Mesenchymal stem cell (in vitro differentiated cells and primary cell): ENCODE results near the gene SMURF1.

Experiments
- DNase-seq: peaks from one replicate; pipeline ENCODE4 v3.0.0-alpha.2; 2013
- H2AFZ ChIP-seq: one replicate; pipeline ENCODE4 v1.6.1; 2013; ENCODE audit warnings: low read depth, mild to moderate bottlenecking, control low read depth, inconsistent platforms, low read length, moderate library complexity
- H2AK5ac ChIP-seq: 2 replicates; pipeline ENCODE4 v1.6.1; 2013; ENCODE audit warnings: low read length, moderate library complexity, mild to moderate bottlenecking, inconsistent platforms; ENCODE audit not compliant: severe bottlenecking
- H2BK120ac ChIP-seq: one replicate; pipeline ENCODE4 v1.6.1; 2013; ENCODE audit warnings: low read depth, mild to moderate bottlenecking, inconsistent platforms, low read length, moderate library complexity
- H2BK12ac ChIP-seq, 2 experiments: one replicate each; pipeline ENCODE4 v1.6.1; 2013; ENCODE audit warnings: inconsistent platforms in 2 of 2, low read length in 2 of 2, mild to moderate bottlenecking in 2 of 2, moderate library complexity in 2 of 2, control low read depth in 1 of 2
- H2BK15ac ChIP-seq: one replicate; pipeline ENCODE4 v1.6.1; 2013; ENCODE audit warnings: mild to moderate bottlenecking, low read depth, inconsistent platforms; ENCODE audit not compliant: poor library complexity, severe bottlenecking
- H2BK5ac ChIP-seq: 2 replicates; pipeline ENCODE4 v1.6.1; 2013; ENCODE audit warnings: low read depth, mild to moderate bottlenecking, low read length, control low read depth, inconsistent platforms; ENCODE audit not compliant: poor library complexity, severe bottlenecking
- H3K14ac ChIP-seq, 2 experiments: one replicate each; pipeline ENCODE4 v1.6.1; 2013; ENCODE audit warnings: inconsistent platforms in 2 of 2, low read length in 2 of 2, control low read depth in 1 of 2, mild to moderate bottlenecking in 1 of 2, moderate library complexity in 1 of 2
- H3K18ac ChIP-seq, 2 experiments: one replicate each; pipeline ENCODE4 v1.6.1; 2013; ENCODE audit warnings: inconsistent platforms in 2 of 2, low read length in 2 of 2, control low read depth in 1 of 2, low read depth in 1 of 2, mild to moderate bottlenecking in 1 of 2
- H3K23ac ChIP-seq, 2 experiments: one replicate each; pipeline ENCODE4 v1.6.1; 2013; ENCODE audit warnings: inconsistent platforms in 2 of 2, low read length in 2 of 2, mild to moderate bottlenecking in 2 of 2, moderate library complexity in 2 of 2, control low read depth in 1 of 2
- H3K27ac ChIP-seq: 2 replicates; pipeline ENCODE4 v1.5.1; 2013; ENCODE audit warnings: mild to moderate bottlenecking, moderate library complexity, low read length, control low read depth, inconsistent platforms; ENCODE audit not compliant: poor library complexity, severe bottlenecking
- H3K27me3 ChIP-seq, 2 experiments: 2 replicates each; pipeline versions ENCODE4 v1.6.1 to v1.7.0; 2013; ENCODE audit warnings: low read length in 2 of 2, mild to moderate bottlenecking in 2 of 2, moderate library complexity in 2 of 2, control low read depth in 1 of 2, inconsistent platforms in 1 of 2; ENCODE audit not compliant: control insufficient read depth in 1 of 2, insufficient read depth in 1 of 2
- H3K36me3 ChIP-seq, 2 experiments: 2 replicates each; pipeline versions ENCODE4 v1.6.1 to v1.7.0; 2013; ENCODE audit warnings: low read length in 2 of 2, control low read depth in 1 of 2, inconsistent platforms in 1 of 2, low read depth in 1 of 2, mild to moderate bottlenecking in 1 of 2; ENCODE audit not compliant: insufficient read depth in 2 of 2, control insufficient read depth in 1 of 2
- H3K4ac ChIP-seq, 2 experiments: one replicate each; pipeline ENCODE4 v1.6.1; 2013; ENCODE audit warnings: inconsistent platforms in 2 of 2, low read length in 2 of 2, mild to moderate bottlenecking in 2 of 2, moderate library complexity in 2 of 2, control low read depth in 1 of 2, low read depth in 1 of 2
- H3K4me1 ChIP-seq: 2 replicates; pipeline ENCODE4 v1.6.1; 2013; ENCODE audit warnings: low read depth, low read length, control low read depth; ENCODE audit not compliant: control insufficient read depth, insufficient read depth
- H3K4me2 ChIP-seq: 2 replicates; pipeline ENCODE4 v1.6.1; 2013; ENCODE audit warnings: low read length, mild to moderate bottlenecking, inconsistent platforms; ENCODE audit not compliant: poor library complexity, severe bottlenecking
- H3K4me3 ChIP-seq, 2 experiments: 2 replicates each; pipeline versions ENCODE4 v1.5.1 to v1.7.0; 2013; ENCODE audit warnings: low read length in 2 of 2, mild to moderate bottlenecking in 2 of 2, control low read depth in 1 of 2, low read depth in 1 of 2; ENCODE audit not compliant: insufficient read depth in 1 of 2
- H3K79me1 ChIP-seq: replicated peaks from 2 replicates; pipeline ENCODE4 v1.6.1; 2013; ENCODE audit warnings: mild to moderate bottlenecking, control low read depth, low read length, inconsistent platforms; ENCODE audit not compliant: poor library complexity, severe bottlenecking
- H3K9ac ChIP-seq: 2 replicates; pipeline ENCODE4 v1.7.0; 2013; ENCODE audit warnings: mild to moderate bottlenecking, low read length, moderate library complexity
- H3K9me3 ChIP-seq: 2 replicates; pipeline ENCODE4 v1.7.0; 2013; ENCODE audit warnings: mild to moderate bottlenecking, low read length; ENCODE audit not compliant: control insufficient read depth
- H4K8ac ChIP-seq: one replicate; pipeline ENCODE4 v1.6.1; 2013; ENCODE audit warnings: inconsistent platforms, mild to moderate bottlenecking, low read length, moderate library complexity
- H4K91ac ChIP-seq: one replicate; pipeline ENCODE4 v1.6.1; 2013; ENCODE audit warnings: mild to moderate bottlenecking, low read length, inconsistent platforms
- WGBS: methylation state at CpG from one replicate; pipeline ENCODE4 v1.1.7; 2013; ENCODE audit warnings: mixed read lengths; 5-methylcytosine and 5-hydroxymethylcytosine counted together

The SMURF1 gene

DNA sequence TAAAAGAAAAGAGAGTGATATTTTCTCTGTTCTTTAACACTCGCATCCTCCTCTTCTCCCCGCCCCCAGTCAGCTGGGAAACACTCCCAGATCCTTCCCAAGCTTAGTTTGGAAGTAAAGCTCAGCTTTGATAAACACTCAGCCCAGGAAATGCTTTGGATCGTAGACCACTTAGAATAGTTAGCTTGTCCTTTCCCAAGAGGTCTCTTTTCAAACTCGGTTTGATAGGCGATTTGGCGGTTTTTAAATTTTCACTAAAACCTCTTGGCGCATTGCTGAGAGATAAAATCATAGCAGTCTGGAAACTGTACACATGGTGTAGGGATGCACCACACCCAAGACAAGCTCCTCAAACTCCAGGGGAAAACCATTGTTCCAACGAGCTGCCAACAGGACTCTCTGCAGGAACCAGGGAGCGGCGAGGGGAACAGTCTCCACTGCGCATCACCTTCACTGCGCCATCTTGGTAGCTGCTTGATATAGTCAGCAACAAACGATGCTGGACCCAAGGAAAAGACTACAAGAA is 22.3 kb downstream of the SMURF1 start:
- Histone ChIP-seq H3K9ac (peak overlapping the region; percentile 81), H3K14ac (no peak overlapping the region), H3K4me1 (peaks cover 5% of the 10 kb centered on the region), H3K23ac (no peak overlapping the region), H2BK15ac (no peak overlapping the region), H3K36me3 (peaks cover 4 to 6% of the 10 kb centered on the region in 2 experiments), H3K4me3 (peak overlapping the region in 1 of 2 experiments; percentile 63), H2BK120ac (no peak overlapping the region), H3K9me3 (no peaks in the 10 kb centered on the region), H4K8ac (no peak overlapping the region), H3K4me2 (no peak overlapping the region), H3K79me1 (peaks cover 6% of the 10 kb centered on the region), H3K27me3 (no peaks in the 10 kb centered on the region), H4K91ac (peak overlapping the region; percentile 70), H2BK5ac (no peak overlapping the region), H3K18ac (peak overlapping the region in 1 of 2 experiments; percentile 68), H3K27ac (no peak overlapping the region), H2AFZ (no peak overlapping the region), H2BK12ac (peak overlapping the region in 1 of 2 experiments; percentile 83), H3K4ac (no peak overlapping the region), H2AK5ac (no peak overlapping the region)
- WGBS, result 74% methylated on average over 13 of the region's 13 CpGs
- peak; percentile 66 for DNase-seq

GRCh38 chr7:99120916-99121315 is 23.0 kb downstream of the SMURF1 start:
- H2BK15ac ChIP-seq, result no peak overlapping the region
- peaks cover 6% of the 10 kb centered on the region for H3K79me1 ChIP-seq
- H2BK5ac ChIP-seq, result no peak overlapping the region
- no peak overlapping the region for H3K4ac ChIP-seq
- H3K9me3 ChIP-seq, result no peaks in the 10 kb centered on the region
- H2AK5ac ChIP-seq, result no peak overlapping the region
- H4K91ac ChIP-seq, result no peak overlapping the region
- H2BK12ac ChIP-seq, result no peak overlapping the region
- H3K4me2 ChIP-seq, result no peak overlapping the region
- H3K4me3 ChIP-seq, result peak overlapping the region in 1 of 2 experiments; percentile 63
- H2BK120ac ChIP-seq, result no peak overlapping the region
- H2AFZ ChIP-seq, result no peak overlapping the region
- no peak overlapping the region for H3K23ac ChIP-seq
- H3K18ac ChIP-seq, result no peak overlapping the region
- H3K4me1 ChIP-seq, result peaks cover 5% of the 10 kb centered on the region
- H3K9ac ChIP-seq, result peak overlapping the region; percentile 81
- no peak for DNase-seq
- no peak overlapping the region for H3K27ac ChIP-seq
- no peak overlapping the region for H4K8ac ChIP-seq
- H3K27me3 ChIP-seq, result no peaks in the 10 kb centered on the region
- WGBS, result no CpG with 5 or more reads among the region's 2 CpGs
- H3K36me3 ChIP-seq, result peaks cover 4 to 6% of the 10 kb centered on the region in 2 experiments
- no peak overlapping the region for H3K14ac ChIP-seq

DNA sequence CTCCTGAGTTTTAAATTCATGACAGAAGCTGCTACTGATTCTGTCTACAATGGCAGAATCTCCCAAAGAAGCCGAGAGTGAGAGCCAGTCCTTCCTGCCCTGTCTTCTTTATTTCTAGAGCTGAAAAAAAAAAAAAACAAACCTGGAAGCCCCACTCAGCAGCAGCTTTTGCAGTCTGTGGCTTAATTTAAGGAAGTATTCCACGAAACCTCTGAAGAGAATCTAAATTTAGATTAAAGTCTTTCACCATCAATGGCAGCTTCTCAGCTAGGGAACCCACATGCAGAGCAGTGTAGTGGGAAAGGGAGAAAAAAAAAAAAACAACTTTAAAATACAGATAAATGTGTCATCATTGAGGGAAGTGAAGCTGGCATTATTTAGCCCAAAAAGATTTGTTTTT is 23.4 kb downstream of the SMURF1 start:
- H2BK15ac ChIP-seq, result no peak overlapping the region
- no peak overlapping the region for H2AFZ ChIP-seq
- peak overlapping the region in 1 of 2 experiments; percentile 63 for H3K4me3 ChIP-seq
- no peaks in the 10 kb centered on the region for H3K27me3 ChIP-seq
- H3K4me2 ChIP-seq, result no peak overlapping the region
- H4K91ac ChIP-seq, result no peak overlapping the region
- WGBS, result 83% methylated on average over 1 of the region's 2 CpGs
- peaks cover 4% of the 10 kb centered on the region for H3K79me1 ChIP-seq
- H3K14ac ChIP-seq, result no peak overlapping the region
- H2BK12ac ChIP-seq, result no peak overlapping the region
- H4K8ac ChIP-seq, result no peak overlapping the region
- H3K27ac ChIP-seq, result no peak overlapping the region
- no peak overlapping the region for H2BK120ac ChIP-seq
- no peak overlapping the region for H3K18ac ChIP-seq
- H3K4ac ChIP-seq, result no peak overlapping the region
- H3K9me3 ChIP-seq, result no peaks in the 10 kb centered on the region
- H3K4me1 ChIP-seq, result peaks cover 3% of the 10 kb centered on the region
- peaks cover 4 to 6% of the 10 kb centered on the region in 2 experiments for H3K36me3 ChIP-seq
- H3K9ac ChIP-seq, result peak overlapping the region; percentile 81
- H2BK5ac ChIP-seq, result no peak overlapping the region
- no peak overlapping the region for H2AK5ac ChIP-seq
- no peak overlapping the region for H3K23ac ChIP-seq
- DNase-seq, result peak; percentile 46

GRCh38 chr7:99118077-99118476 is 25.8 kb downstream of the SMURF1 start:
- 94% methylated on average over 1 of the region's 2 CpGs for WGBS
- no peak overlapping the region for H4K91ac ChIP-seq
- H2BK120ac ChIP-seq, result no peak overlapping the region
- H3K14ac ChIP-seq, result no peak overlapping the region
- no peak for DNase-seq
- no peaks in the 10 kb centered on the region for H3K4me1 ChIP-seq
- peaks cover 4 to 9% of the 10 kb centered on the region in 2 experiments for H3K36me3 ChIP-seq
- H3K9ac ChIP-seq, result no peak overlapping the region
- H3K23ac ChIP-seq, result no peak overlapping the region
- no peak overlapping the region for H2BK12ac ChIP-seq
- H3K27me3 ChIP-seq, result no peaks in the 10 kb centered on the region
- no peak overlapping the region for H3K4me2 ChIP-seq
- H3K9me3 ChIP-seq, result no peaks in the 10 kb centered on the region
- H2AK5ac ChIP-seq, result no peak overlapping the region
- H3K4me3 ChIP-seq, result no peak overlapping the region
- H2AFZ ChIP-seq, result no peak overlapping the region
- H3K18ac ChIP-seq, result no peak overlapping the region
- no peak overlapping the region for H4K8ac ChIP-seq
- H3K27ac ChIP-seq, result no peak overlapping the region
- H3K4ac ChIP-seq, result no peak overlapping the region
- H2BK5ac ChIP-seq, result no peak overlapping the region
- H2BK15ac ChIP-seq, result no peak overlapping the region
- peaks cover 2% of the 10 kb centered on the region for H3K79me1 ChIP-seq
